HG02588 (cell line): ENCODE results near the gene GSG1L.
"Not testable (repeated sequence)": the region's sequence is repeated elsewhere in the genome, so short reads cannot be mapped to it uniquely, and the experiment has no call there.

Experiments used
- ATAC-seq: cut with Tn5 transposase; IDR thresholded peaks from one replicate; pipeline ENCODE4 v1.9.1; 2021; ENCODE audit warnings: mild to moderate bottlenecking, moderate library complexity; ENCODE audit not compliant: unreplicated experiment

Gene GSG1L

DNA sequence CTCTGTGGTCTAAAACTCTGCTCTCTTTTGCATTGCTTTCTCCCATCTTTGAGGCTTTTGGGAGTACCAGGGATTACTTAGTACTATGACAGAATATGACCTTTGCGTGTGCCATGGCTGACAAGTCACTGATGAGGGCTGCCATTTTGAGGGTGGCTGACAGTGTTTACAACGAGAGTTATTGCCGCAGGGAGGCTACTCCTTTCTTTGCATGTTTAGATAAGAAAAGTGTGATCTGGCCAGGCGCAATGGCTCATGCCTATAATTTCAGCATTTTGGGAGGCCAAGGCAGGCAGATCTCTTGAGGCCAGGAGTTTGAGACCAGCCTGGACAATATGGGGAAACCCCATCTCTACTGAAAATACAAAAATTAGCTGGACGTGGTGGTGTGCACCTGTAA is 77.5 kb downstream of the GSG1L start:
- ATAC-seq = no peak

DNA sequence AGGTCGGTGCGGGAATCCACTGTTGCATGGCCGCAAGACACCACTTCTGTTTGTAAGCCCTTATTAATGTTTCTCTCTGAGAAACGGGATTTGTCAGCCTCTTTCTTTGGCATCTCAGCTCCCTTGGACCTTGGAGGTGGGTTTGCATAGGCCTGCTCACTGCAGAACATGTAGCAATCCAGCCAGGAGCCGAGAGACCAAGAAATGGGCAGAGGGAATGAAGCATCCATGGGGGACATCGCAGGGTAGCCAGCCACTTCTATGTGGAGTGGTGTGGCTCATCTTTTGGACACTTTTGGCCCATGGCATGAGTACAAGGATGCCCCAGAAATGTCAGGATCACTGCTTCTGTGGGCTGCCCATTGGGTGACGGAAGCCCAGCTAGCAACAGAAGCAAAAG is 79.4 kb downstream of the GSG1L start:
- no peak for ATAC-seq

GRCh38 chr16:27983244-27983643 is 80.3 kb downstream of the GSG1L start:
- ATAC-seq = no peak

GRCh38 chr16:27982184-27982583 is 81.3 kb downstream of the GSG1L start:
- no peak for ATAC-seq

DNA sequence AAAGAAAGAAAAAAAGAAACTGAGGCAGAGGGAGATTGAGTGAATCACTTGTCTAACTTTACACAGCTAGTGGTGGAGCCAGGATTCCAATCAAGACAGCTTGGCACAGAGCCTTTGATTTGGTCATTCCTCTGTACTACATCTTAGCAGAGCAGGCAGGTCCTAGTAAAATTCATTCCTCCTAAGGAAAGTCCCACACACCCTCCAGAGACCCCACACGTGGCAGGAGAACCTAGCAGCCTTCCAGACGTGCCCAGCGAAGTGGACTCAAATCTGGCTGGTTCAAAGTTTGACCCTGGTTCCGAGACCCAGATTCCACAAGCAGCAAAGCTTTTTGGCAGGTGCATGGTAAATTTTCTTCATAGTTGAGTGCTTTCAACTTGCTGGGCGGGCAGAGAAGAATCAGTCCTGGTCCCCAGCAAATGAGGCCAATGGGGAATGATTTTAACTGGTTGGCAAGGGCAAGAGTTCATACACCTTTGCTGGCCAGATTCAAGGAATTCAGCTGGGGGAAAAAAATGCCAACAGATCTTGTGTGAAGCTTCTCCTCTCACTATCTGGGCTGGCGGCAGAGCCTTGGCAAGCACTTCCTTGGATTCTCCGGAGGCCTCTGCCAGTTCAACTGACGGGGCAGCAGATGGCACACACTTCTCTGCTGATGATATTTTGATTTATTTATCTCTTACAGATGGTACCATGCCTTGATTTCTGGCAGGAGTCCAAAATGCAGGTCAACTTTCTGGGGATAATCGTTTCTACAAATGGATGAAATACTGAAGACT is 82.4 kb downstream of the GSG1L start:
- ATAC-seq = no peak

GRCh38 chr16:27980076-27980775 is 83.3 kb downstream of the GSG1L start:
- ATAC-seq = no peak

DNA sequence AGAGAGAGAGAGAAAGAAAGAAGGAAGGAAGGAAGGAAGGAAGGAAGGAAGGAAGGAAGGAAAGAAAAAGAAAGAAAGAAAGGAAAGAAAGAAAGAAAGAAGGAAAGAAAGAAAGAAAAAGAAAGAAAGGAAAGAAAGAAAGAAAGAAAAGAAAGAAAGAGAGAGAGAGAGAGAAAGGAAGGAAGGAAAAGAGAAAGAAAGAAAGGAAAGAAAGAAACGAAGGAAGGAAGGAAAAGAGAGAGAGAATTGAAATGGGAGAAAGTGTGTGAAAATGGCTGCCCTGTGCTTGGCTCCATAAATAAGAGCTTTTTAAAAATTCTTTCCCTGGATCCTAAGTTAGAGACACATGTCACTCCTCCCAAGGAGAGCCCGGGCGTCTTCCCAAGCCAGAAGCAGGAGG is 83.8 kb downstream of the GSG1L start:
- ATAC-seq = not testable (repeated sequence)

- no peak for ATAC-seq
Measured at GRCh38 chr16:27978876-27979275, 84.6 kb downstream of the GSG1L start.

- no peak for ATAC-seq
Measured at GRCh38 chr16:27977966-27978365, 85.5 kb downstream of the GSG1L start.

- ATAC-seq = no peak
Measured at GRCh38 chr16:27976990-27977389, 86.5 kb downstream of the GSG1L start.

- no peak for ATAC-seq
Measured at GRCh38 chr16:27974896-27975540, 88.5 kb downstream of the GSG1L start.

DNA sequence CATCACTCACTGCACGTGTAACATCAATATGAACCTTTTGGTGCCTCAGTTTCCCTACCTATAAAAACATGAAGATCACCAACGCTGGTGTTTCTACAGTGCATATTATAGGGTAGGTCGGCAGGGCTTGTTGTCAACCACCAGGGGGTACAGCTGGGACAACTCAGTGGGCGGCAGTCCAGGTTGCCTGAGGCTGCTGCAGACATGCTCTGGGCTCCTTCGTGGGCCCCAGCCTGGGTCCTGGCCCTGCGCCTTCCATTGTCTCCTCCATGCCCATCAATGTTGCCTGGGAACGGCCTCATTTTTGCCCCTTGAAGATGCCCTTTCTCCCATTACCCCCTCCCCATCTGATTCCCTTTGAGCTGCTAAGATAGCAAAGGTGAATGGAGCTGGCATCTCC is 89.8 kb downstream of the GSG1L start:
- no peak for ATAC-seq

GRCh38 chr16:27972500-27972899 is 91.0 kb downstream of the GSG1L start:
- ATAC-seq = no peak

- no peak for ATAC-seq
Measured at GRCh38 chr16:27969574-27969973, 93.9 kb downstream of the GSG1L start.

GRCh38 chr16:27967169-27967568 is 96.3 kb downstream of the GSG1L start:
- ATAC-seq = no peak

GRCh38 chr16:27966756-27967155 is 96.8 kb downstream of the GSG1L start:
- ATAC-seq = no peak

DNA sequence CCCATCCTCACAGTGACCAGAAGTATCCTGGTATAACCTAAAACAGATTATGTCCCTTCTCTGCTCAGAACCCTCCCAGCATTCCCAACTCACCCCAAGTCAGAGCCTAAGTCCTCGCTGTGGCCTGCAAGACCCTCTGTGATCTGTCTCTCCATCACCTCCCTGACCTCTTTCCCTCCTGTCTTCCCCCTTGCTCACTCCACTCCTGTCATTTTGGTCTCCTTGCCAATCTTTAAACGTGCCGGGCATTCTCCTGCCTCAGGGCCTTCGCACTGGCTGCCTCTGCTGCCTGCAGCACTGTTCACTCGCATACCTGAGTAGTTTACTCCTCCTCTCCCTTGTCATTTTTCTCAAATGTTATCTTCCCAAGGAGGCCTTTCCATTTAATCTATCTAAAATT is 97.7 kb downstream of the GSG1L start:
- ATAC-seq = no peak

DNA sequence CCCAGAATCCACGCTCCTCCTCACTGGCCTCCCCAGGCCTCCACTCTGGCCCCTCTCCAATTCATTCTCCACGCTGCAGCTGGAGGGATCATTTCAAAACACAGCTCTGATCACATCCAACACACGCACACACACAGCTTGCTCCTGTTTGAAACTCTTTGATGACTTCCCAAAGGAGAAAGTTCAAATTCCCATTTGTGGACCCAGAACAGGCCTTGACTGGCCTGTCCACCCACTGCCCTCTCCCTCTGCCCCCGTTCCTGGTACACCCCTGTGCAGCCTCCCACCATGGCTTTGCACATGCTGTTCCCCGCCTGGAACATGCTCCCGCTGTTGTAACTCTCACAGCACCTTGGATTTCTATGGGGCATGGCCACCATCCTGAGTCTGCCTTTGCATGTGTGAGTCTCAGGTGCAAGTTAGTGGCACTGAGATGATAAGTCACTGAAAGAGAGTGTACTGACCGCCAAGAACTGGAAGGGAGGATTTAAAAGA is 100.0 kb downstream of the GSG1L start:
- no peak for ATAC-seq

GRCh38 chr16:27962197-27962596 is 101.3 kb downstream of the GSG1L start:
- no peak for ATAC-seq

GRCh38 chr16:27961296-27961620 is 102.3 kb downstream of the GSG1L start:
- no peak for ATAC-seq

GRCh38 chr16:27960619-27961295 is 102.8 kb downstream of the GSG1L start:
- ATAC-seq = no peak
